ENCODE results near the gene SGPP1.
"Not testable (repeated sequence)": the region's sequence is repeated elsewhere in the genome, so short reads cannot be mapped to it uniquely, and the experiment has no call there.

The SGPP1 gene

GRCh38 chr14:63727736-63728728 lies at the start of gene SGPP1:
TSS of gene SGPP1 (minus strand) at chr14:63728065. CDS start at chr14:63727944, 121 bp downstream.
- peak; percentile 68 to 75 for DNase-seq (ENCODE audit: low read depth in 2 of 2)

GRCh38 chr14:63777024-63777423 lies 49.2 kb upstream of the SGPP1 start:
- no peak for DNase-seq (ENCODE audit: low read depth in 2 of 2)

GRCh38 chr14:63773504-63773903 lies 45.6 kb upstream of the SGPP1 start:
- no peak for DNase-seq (ENCODE audit: low read depth in 2 of 2)

- DNase-seq (ENCODE audit: low read depth in 2 of 2), result no peak
Measured at GRCh38 chr14:63770187-63770807, 42.4 kb upstream of the SGPP1 start.

GRCh38 chr14:63766611-63767010 lies 38.7 kb upstream of the SGPP1 start:
- DNase-seq (ENCODE audit: low read depth in 2 of 2), result no peak

- DNase-seq (ENCODE audit: low read depth in 2 of 2), result no peak
Measured at GRCh38 chr14:63764620-63765139, 36.8 kb upstream of the SGPP1 start.

- DNase-seq (ENCODE audit: low read depth in 2 of 2), result no peak
Measured at GRCh38 chr14:63764103-63764502, 36.2 kb upstream of the SGPP1 start.

- no peak for DNase-seq (ENCODE audit: low read depth in 2 of 2)
Measured at GRCh38 chr14:63761351-63762117, 33.7 kb upstream of the SGPP1 start.

- DNase-seq (ENCODE audit: low read depth in 2 of 2), result no peak
Measured at GRCh38 chr14:63760014-63760413, 32.1 kb upstream of the SGPP1 start.

GRCh38 chr14:63759456-63759855 lies 31.6 kb upstream of the SGPP1 start:
- no peak for DNase-seq (ENCODE audit: low read depth in 2 of 2)

- DNase-seq (ENCODE audit: low read depth in 2 of 2), result no peak
Measured at GRCh38 chr14:63757211-63757610, 29.3 kb upstream of the SGPP1 start.

GRCh38 chr14:63752449-63753169 lies 24.7 kb upstream of the SGPP1 start:
- no peak for DNase-seq (ENCODE audit: low read depth in 2 of 2)

- DNase-seq (ENCODE audit: low read depth in 2 of 2), result not testable (repeated sequence)
Measured at GRCh38 chr14:63751076-63751475, 23.2 kb upstream of the SGPP1 start.

GRCh38 chr14:63747846-63748245 lies 20.0 kb upstream of the SGPP1 start:
- DNase-seq (ENCODE audit: low read depth in 2 of 2), result no peak

GRCh38 chr14:63745858-63746425 lies 18.1 kb upstream of the SGPP1 start:
- DNase-seq (ENCODE audit: low read depth in 2 of 2), result no peak

GRCh38 chr14:63745272-63745671 lies 17.4 kb upstream of the SGPP1 start:
- no peak for DNase-seq (ENCODE audit: low read depth in 2 of 2)

- no peak for DNase-seq (ENCODE audit: low read depth in 2 of 2)
Measured at GRCh38 chr14:63737582-63738006, 9.7 kb upstream of the SGPP1 start.

GRCh38 chr14:63735720-63736119 lies 7.9 kb upstream of the SGPP1 start:
- DNase-seq (ENCODE audit: low read depth in 2 of 2), result no peak

- DNase-seq (ENCODE audit: low read depth in 2 of 2), result no peak
Measured at GRCh38 chr14:63730659-63731058, 2.8 kb upstream of the SGPP1 start.

- peak in 1 of 2 donors; percentile 7 for DNase-seq (ENCODE audit: low read depth in 2 of 2)
Measured at GRCh38 chr14:63727231-63727735, 582 bp downstream of the SGPP1 start.

- no peak for DNase-seq (ENCODE audit: low read depth in 2 of 2)
Measured at GRCh38 chr14:63726499-63726898, 1.4 kb downstream of the SGPP1 start.
